HCT116 (cell line): Measurements from ENCODE around the gene ANAPC1. TPM values are rescaled to one million over a fixed set of nuclear protein-coding genes. Genes with fewer than 3 reads are reported as not detected.

Experiments
- ATAC-seq: fragments of 200-7000 bp; cut with Tn5 transposase; 2 replicates; pipeline ENCODE4 v1.9.1; 2020; ENCODE audit warnings: mild to moderate bottlenecking, moderate library complexity
- BruUV-seq: library from RNA; stranded (reverse); fragments of 400-500 nt; replicated peaks from 2 replicates; lab custom pipeline; 2021; lab: Mats Ljungman, UMichigan
- CTCF ChIA-PET: fragments of 300-600 bp; sonication (Branson Sonifier 250); formaldehyde crosslinking; loops from one replicate; lab custom pipeline; 2021; ENCODE audit warnings: antibody characterized with exemption; lab: Charles Lee
- POLR2A ChIA-PET: fragments of 300-600, 350-600 bp; sonication (Branson Sonifier 250); formaldehyde crosslinking; loops from one replicate; lab custom pipeline; 2021; ENCODE audit warnings: antibody characterized with exemption; lab: Charles Lee
- RAD21 ChIA-PET, 2 experiments: fragments of 300-600 bp; sonication (Branson Sonifier 250); formaldehyde crosslinking; loops; one replicate each; lab custom pipeline; 2023; ENCODE audit warnings: low total read pairs in 2 of 2; ENCODE audit not compliant: uncharacterized antibody in 2 of 2, unreplicated experiment in 2 of 2, low non-redundant PET in 1 of 2; lab: Charles Lee
- DNase-seq: peaks from one replicate; pipeline ENCODE4 v3.0.0-alpha.2; 2010; ENCODE audit warnings: low read depth, low spot score
- H2AFZ ChIP-seq: fragments of 200-600 bp; shearing (Covaris generic), sonication (generic); 2 replicates; pipeline ENCODE4 v1.6.1; 2017; ENCODE audit warnings: low read depth, mixed run types, mixed read lengths, antibody characterized with exemption, low read length; ENCODE audit not compliant: poor library complexity, severe bottlenecking
- H3K27ac ChIP-seq: 2 replicates; pipeline ENCODE4 v1.5.1; 2012; ENCODE audit warnings: low read depth, low read length
- H3K27me3 ChIP-seq: fragments of 200-600 bp; sonication (generic); 2 replicates; pipeline ENCODE4 v1.6.1; 2016; ENCODE audit warnings: mixed run types, low read length, mixed read lengths; ENCODE audit not compliant: insufficient read depth
- H3K36me3 ChIP-seq, 2 experiments: fragments of 200-500 bp in 1 of 2; fragments of 200-600 bp in 1 of 2; sonication (Bioruptor generic) in 1 of 2; sonication (generic) in 1 of 2; 2 replicates each; pipeline versions ENCODE4 v1.5.1 to v1.6.1; 2014 to 2016; ENCODE audit warnings: low read length in 2 of 2, inconsistent platforms in 1 of 2, mixed read lengths in 1 of 2, mixed run types in 1 of 2; ENCODE audit not compliant: insufficient read depth in 2 of 2, control insufficient read depth in 1 of 2
- H3K4me1 ChIP-seq, 2 experiments: fragments of 200-600 bp in 1 of 2; sonication (generic) in 1 of 2; 2 replicates each; pipeline versions ENCODE4 v1.5.1 to v1.6.1; 2012 to 2017; ENCODE audit warnings: low read length in 2 of 2, inconsistent platforms in 1 of 2, mild to moderate bottlenecking in 1 of 2, mixed read lengths in 1 of 2, mixed run types in 1 of 2, moderate library complexity in 1 of 2; ENCODE audit not compliant: insufficient read depth in 2 of 2, control insufficient read depth in 1 of 2
- H3K4me2 ChIP-seq: fragments of 200-600 bp; sonication (generic); 2 replicates; pipeline ENCODE4 v1.6.1; 2017; ENCODE audit warnings: mixed run types, low read length, mixed read lengths
- H3K4me3 ChIP-seq, 2 experiments: fragments of 200-600 bp in 1 of 2; sonication (generic) in 1 of 2; replicated peaks in 1 of 2; 2 replicates each; pipeline ENCODE4 v1.5.1; 2011 to 2016; ENCODE audit warnings: low read length in 2 of 2, control low read depth in 1 of 2, low read depth in 1 of 2, mild to moderate bottlenecking in 1 of 2, mixed read lengths in 1 of 2, mixed run types in 1 of 2
- H3K79me2 ChIP-seq: fragments of 200-600 bp; sonication (generic); 2 replicates; pipeline ENCODE4 v1.6.1; 2017; ENCODE audit warnings: mild to moderate bottlenecking, mixed run types, low read length, moderate library complexity, mixed read lengths; ENCODE audit not compliant: insufficient read depth
- H3K9ac ChIP-seq: fragments of 200-600 bp; sonication (generic); 2 replicates; pipeline ENCODE4 v1.6.1; 2016; ENCODE audit warnings: low read length, mixed read lengths
- H3K9me2 ChIP-seq: fragments of 200-600 bp; sonication (generic), shearing (Covaris generic); 2 replicates; pipeline ENCODE4 v1.6.1; 2017; ENCODE audit warnings: mixed run types, mild to moderate bottlenecking, moderate library complexity; ENCODE audit not compliant: insufficient read depth
- H3K9me3 ChIP-seq, 2 experiments: fragments of 200-500 bp in 1 of 2; fragments of 200-600 bp in 1 of 2; sonication (Bioruptor generic) in 1 of 2; sonication (generic) in 1 of 2; 2 replicates each; pipeline ENCODE4 v1.6.1; 2014 to 2017; ENCODE audit warnings: low read length in 2 of 2, mixed read lengths in 2 of 2, inconsistent platforms in 1 of 2, low read depth in 1 of 2, mild to moderate bottlenecking in 1 of 2, mixed run types in 1 of 2, moderate library complexity in 1 of 2; ENCODE audit not compliant: control insufficient read depth in 1 of 2, insufficient read depth in 1 of 2
- H4K20me1 ChIP-seq: fragments of 200-600 bp; sonication (generic), shearing (Covaris generic); 2 replicates; pipeline ENCODE4 v1.6.1; 2017; ENCODE audit warnings: mixed run types, mild to moderate bottlenecking, moderate library complexity; ENCODE audit not compliant: insufficient read depth
- CBX3 ChIP-seq: IDR thresholded peaks from 2 replicates; pipeline ENCODE4 v1.6.1; 2012; ENCODE audit warnings: low read depth
- CEBPB ChIP-seq: IDR thresholded peaks from 2 replicates; pipeline ENCODE4 v1.6.1; 2012; ENCODE audit warnings: low read depth
- EGR1 ChIP-seq: IDR thresholded peaks from 2 replicates; pipeline ENCODE4 v1.6.1; 2012; ENCODE audit warnings: low read depth
- ELF1 ChIP-seq: IDR thresholded peaks from 2 replicates; pipeline ENCODE4 v1.6.1; 2012; ENCODE audit warnings: low read depth, borderline replicate concordance
- EZH2 ChIP-seq: fragments of 200-600 bp; sonication (generic); IDR thresholded peaks from 2 replicates; pipeline ENCODE4 v1.6.1; 2017; ENCODE audit warnings: antibody characterized with exemption, mixed run types
- EZH2phosphoT487 ChIP-seq: fragments of 200-600 bp; IDR thresholded peaks from 2 replicates; pipeline ENCODE4 v1.6.1; 2018; ENCODE audit warnings: antibody characterized with exemption, borderline replicate concordance
- FOSL1 ChIP-seq: IDR thresholded peaks from 2 replicates; pipeline ENCODE4 v1.6.1; 2012; ENCODE audit warnings: low read depth
- JUND ChIP-seq: IDR thresholded peaks from 2 replicates; pipeline ENCODE4 v1.6.1; 2012
- POLR2A ChIP-seq: IDR thresholded peaks from 2 replicates; pipeline ENCODE4 v1.7.0; 2011; ENCODE audit warnings: borderline replicate concordance; ENCODE audit not compliant: insufficient read depth, insufficient read length; ENCODE audit errors: extremely low read depth
- POLR2AphosphoS5 ChIP-seq: IDR thresholded peaks from 2 replicates; pipeline ENCODE4 v1.6.1; 2011; ENCODE audit warnings: mild to moderate bottlenecking, low read depth, low read length, moderate library complexity
- RAD21 ChIP-seq: IDR thresholded peaks from 2 replicates; pipeline ENCODE4 v1.6.1; 2012; ENCODE audit warnings: low read depth, mild to moderate bottlenecking
- SIN3A ChIP-seq: IDR thresholded peaks from 2 replicates; pipeline ENCODE4 v1.6.1; 2012; ENCODE audit warnings: low read depth
- SP1 ChIP-seq: IDR thresholded peaks from 2 replicates; pipeline ENCODE4 v1.6.1; 2012; ENCODE audit warnings: low read depth
- SRF ChIP-seq: IDR thresholded peaks from 2 replicates; pipeline ENCODE4 v1.6.1; 2012; ENCODE audit warnings: low read depth
- TCF7L2 ChIP-seq: IDR thresholded peaks from 2 replicates; pipeline ENCODE4 v1.7.0; 2011; ENCODE audit warnings: borderline replicate concordance, inconsistent platforms; ENCODE audit not compliant: insufficient read depth, insufficient read length; ENCODE audit errors: extremely low read depth
- YY1 ChIP-seq: IDR thresholded peaks from 2 replicates; pipeline ENCODE4 v1.6.1; 2011; ENCODE audit warnings: low read length, low read depth, moderate library complexity, mild to moderate bottlenecking; ENCODE audit not compliant: insufficient replicate concordance; ENCODE audit errors: extremely low read depth
- ZFX ChIP-seq: fragments of 450-650 bp; IDR thresholded peaks from 2 replicates; pipeline ENCODE4 v1.6.1; 2017
- ZNF274 ChIP-seq: fragments of 200-500 bp; sonication (Bioruptor generic); IDR thresholded peaks from 2 replicates; pipeline ENCODE4 v1.6.1; 2014; ENCODE audit warnings: mild to moderate bottlenecking, low read depth, low read length, inconsistent platforms
- intact Hi-C: fragments of 100-400 bp; cut with micrococcal nuclease; formaldehyde crosslinking; loops from 2 replicates; pipeline ENCODE4 v1.10.0; 2022
- total RNA-seq: library from RNA; stranded (reverse); gene quantifications from one replicate; pipeline ENCODE4 v1.2.1, GENCODE V29; 2021; ENCODE audit not compliant: unreplicated experiment
- TF ChIP-seq, protein P1 (sequence below): IDR thresholded peaks from 2 replicates; pipeline ENCODE4 v1.6.1; 2011; ENCODE audit warnings: mild to moderate bottlenecking, low read length, moderate library complexity; ENCODE audit not compliant: insufficient replicate concordance; ENCODE audit errors: extremely low read depth
- TF ChIP-seq, protein P2 (sequence below): IDR thresholded peaks from 2 replicates; pipeline ENCODE4 v1.6.1; 2012
- TF ChIP-seq, protein P3 (sequence below): IDR thresholded peaks from 2 replicates; pipeline ENCODE4 v1.6.1; 2012
- TF ChIP-seq, protein P4 (sequence below): IDR thresholded peaks from 2 replicates; pipeline ENCODE4 v1.6.1; 2012; ENCODE audit warnings: low read depth

The ANAPC1 gene
- total RNA-seq, 1 experiment from 2014 or later, result 76.5 TPM

DNA sequence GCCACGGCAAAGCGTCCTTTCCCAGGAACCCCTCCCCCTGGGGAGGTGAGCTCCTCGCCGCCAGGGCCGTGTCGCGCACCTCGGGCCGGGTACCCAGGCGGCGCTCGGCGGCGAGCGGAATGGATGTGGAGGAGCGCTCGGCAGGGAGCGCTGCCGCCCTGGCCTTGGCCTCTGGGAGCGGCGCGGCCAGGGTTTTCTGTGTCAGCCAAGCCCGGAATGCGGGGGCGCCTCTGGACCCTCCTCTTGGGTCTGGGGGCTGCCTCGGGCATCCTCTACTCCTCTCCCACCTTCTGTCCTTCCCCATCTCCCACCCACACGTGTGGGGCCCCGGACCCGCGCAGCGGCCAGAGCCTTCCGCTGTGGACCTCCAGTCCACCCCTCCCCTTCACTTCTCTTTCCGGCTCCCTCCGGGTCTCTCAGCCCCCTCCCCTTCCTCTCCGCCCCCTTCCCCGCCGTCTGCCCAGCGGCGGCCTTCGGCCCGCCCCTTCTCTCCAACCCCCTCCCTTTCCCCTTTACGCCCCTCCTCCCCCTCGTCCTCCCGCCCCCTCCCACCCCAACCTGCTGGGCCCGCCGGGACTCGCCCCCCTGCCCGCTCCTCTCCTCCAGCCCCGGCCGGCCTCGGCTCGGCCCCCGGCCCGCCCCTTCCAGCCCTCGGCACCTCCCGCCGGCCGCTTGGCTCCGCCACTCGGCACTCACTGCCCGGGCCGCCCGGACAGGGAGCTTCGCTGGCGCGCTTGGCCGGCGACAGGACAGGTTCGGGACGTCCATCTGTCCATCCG, 14.1 kb upstream of the ANAPC1 start, which contains the start of gene MERTK:
TSS of gene MERTK (plus strand) at position 684 of the 779 bp plus-strand sequence. CDS start 129 bp downstream, outside the sequence.
- Histone ChIP-seq H3K4me2 (peak within 1 kb of the TSS; percentile 92), H3K9me3 (no peaks in the 10 kb centered on the region), H3K27me3 (no peaks in the 10 kb centered on the region), H4K20me1 (no peaks in the 10 kb centered on the region), H3K27ac (peak within 1 kb of the TSS; percentile 66), H2AFZ (peak within 1 kb of the TSS; percentile 45), H3K4me1 (peaks cover 14 to 26% of the 10 kb centered on the region in 2 experiments), H3K79me2 (no peaks in the 10 kb centered on the region), H3K4me3 (peak within 1 kb of the TSS; percentile 74 to 79), H3K36me3 (no peaks in the 10 kb centered on the region), H3K9me2 (no peaks in the 10 kb centered on the region), H3K9ac (peak within 1 kb of the TSS; percentile 73)
- no TSS peak for BruUV-seq
- POLR2A ChIA-PET, result interaction anchor here (0.8 to 1.7 kb wide), 2 partner anchors 139 to 157 kb away, joined by 3 to 13 read pairs; partner anchors contain the start of gene TMEM87B
- DNase-seq, result peak; percentile 72
- ATAC-seq, result peak; percentile 86
- CTCF ChIA-PET, result interaction anchor here (0.6 to 1.7 kb wide), 4 partner anchors 10 to 1061 kb away, joined by 3 to 12 read pairs (median 4); no protein-coding TSS in a partner anchor
- RAD21 ChIA-PET, result interaction anchor here (0.6 to 1.4 kb wide), 3 partner anchors 151 to 358 kb away, joined by 3 to 4 read pairs (median 4); partner anchors contain the start of gene TMEM87B (in 1 of the 2)
- intact Hi-C loops, result loop anchor here (1.0 kb wide), 2 partner anchors 48 to 77 kb away; no protein-coding TSS in a partner anchor
- no peak for TF ChIP-seq ZNF274
- no peak for TF ChIP-seq ELF1
- TF ChIP-seq, protein P1, sequence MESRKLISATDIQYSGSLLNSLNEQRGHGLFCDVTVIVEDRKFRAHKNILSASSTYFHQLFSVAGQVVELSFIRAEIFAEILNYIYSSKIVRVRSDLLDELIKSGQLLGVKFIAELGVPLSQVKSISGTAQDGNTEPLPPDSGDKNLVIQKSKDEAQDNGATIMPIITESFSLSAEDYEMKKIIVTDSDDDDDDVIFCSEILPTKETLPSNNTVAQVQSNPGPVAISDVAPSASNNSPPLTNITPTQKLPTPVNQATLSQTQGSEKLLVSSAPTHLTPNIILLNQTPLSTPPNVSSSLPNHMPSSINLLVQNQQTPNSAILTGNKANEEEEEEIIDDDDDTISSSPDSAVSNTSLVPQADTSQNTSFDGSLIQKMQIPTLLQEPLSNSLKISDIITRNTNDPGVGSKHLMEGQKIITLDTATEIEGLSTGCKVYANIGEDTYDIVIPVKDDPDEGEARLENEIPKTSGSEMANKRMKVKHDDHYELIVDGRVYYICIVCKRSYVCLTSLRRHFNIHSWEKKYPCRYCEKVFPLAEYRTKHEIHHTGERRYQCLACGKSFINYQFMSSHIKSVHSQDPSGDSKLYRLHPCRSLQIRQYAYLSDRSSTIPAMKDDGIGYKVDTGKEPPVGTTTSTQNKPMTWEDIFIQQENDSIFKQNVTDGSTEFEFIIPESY, result no peak
- TF ChIP-seq, protein P2, sequence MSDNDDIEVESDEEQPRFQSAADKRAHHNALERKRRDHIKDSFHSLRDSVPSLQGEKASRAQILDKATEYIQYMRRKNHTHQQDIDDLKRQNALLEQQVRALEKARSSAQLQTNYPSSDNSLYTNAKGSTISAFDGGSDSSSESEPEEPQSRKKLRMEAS, result peak; percentile 4; the same call in 1 of the 2 replicates
- peak; percentile 25 for TF ChIP-seq POLR2A
- TF ChIP-seq CEBPB, result no peak
- TF ChIP-seq YY1, result no peak
- TF ChIP-seq ZFX, result peak; percentile 59
- TF ChIP-seq CBX3, result no peak
- TF ChIP-seq, protein P3, sequence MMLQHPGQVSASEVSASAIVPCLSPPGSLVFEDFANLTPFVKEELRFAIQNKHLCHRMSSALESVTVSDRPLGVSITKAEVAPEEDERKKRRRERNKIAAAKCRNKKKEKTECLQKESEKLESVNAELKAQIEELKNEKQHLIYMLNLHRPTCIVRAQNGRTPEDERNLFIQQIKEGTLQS, result no peak
- peak; percentile 88 for TF ChIP-seq RAD21
- TF ChIP-seq EGR1, result peak; percentile 72
- TF ChIP-seq SIN3A, result peak; percentile 78
- no peak for TF ChIP-seq SRF
- TF ChIP-seq, protein P4, sequence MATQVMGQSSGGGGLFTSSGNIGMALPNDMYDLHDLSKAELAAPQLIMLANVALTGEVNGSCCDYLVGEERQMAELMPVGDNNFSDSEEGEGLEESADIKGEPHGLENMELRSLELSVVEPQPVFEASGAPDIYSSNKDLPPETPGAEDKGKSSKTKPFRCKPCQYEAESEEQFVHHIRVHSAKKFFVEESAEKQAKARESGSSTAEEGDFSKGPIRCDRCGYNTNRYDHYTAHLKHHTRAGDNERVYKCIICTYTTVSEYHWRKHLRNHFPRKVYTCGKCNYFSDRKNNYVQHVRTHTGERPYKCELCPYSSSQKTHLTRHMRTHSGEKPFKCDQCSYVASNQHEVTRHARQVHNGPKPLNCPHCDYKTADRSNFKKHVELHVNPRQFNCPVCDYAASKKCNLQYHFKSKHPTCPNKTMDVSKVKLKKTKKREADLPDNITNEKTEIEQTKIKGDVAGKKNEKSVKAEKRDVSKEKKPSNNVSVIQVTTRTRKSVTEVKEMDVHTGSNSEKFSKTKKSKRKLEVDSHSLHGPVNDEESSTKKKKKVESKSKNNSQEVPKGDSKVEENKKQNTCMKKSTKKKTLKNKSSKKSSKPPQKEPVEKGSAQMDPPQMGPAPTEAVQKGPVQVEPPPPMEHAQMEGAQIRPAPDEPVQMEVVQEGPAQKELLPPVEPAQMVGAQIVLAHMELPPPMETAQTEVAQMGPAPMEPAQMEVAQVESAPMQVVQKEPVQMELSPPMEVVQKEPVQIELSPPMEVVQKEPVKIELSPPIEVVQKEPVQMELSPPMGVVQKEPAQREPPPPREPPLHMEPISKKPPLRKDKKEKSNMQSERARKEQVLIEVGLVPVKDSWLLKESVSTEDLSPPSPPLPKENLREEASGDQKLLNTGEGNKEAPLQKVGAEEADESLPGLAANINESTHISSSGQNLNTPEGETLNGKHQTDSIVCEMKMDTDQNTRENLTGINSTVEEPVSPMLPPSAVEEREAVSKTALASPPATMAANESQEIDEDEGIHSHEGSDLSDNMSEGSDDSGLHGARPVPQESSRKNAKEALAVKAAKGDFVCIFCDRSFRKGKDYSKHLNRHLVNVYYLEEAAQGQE, result no peak
- TF ChIP-seq POLR2AphosphoS5, result peak; percentile 86
- no peak for TF ChIP-seq JUND
- TF ChIP-seq EZH2, result no peak
- TF ChIP-seq TCF7L2, result no peak
- no peak for TF ChIP-seq SP1
- TF ChIP-seq EZH2phosphoT487, result no peak
- TF ChIP-seq FOSL1, result no peak
